Thoracic aorta (tissue), 2 donors: Measurements from ENCODE around the gene ZSCAN25. TPM values are rescaled to one million over a fixed set of nuclear protein-coding genes. Genes with fewer than 3 reads are reported as not detected.
"Not testable (repeated sequence)": the region's sequence is repeated elsewhere in the genome, so short reads cannot be mapped to it uniquely, and the experiment has no call there.

ENCODE experiments used
- ATAC-seq: fragments of 150-250 bp; one replicate; pipeline ENCODE4 v1.8.0; 2017; ENCODE audit warnings: low read depth; ENCODE audit not compliant: insufficient number of reproducible peaks, low FRiP score
- DNase-seq: peaks from one replicate; pipeline ENCODE4 v3.0.0-alpha.2; 2020; ENCODE audit warnings: low spot score
- H3K27ac ChIP-seq, 2 donors: fragments of 200-600 bp; sonication (generic); 1 replicate in 1 of 2; 2 replicates in 1 of 2; pipeline ENCODE4 v1.5.1; 2016; ENCODE audit warnings: mild to moderate bottlenecking in 2 of 2, moderate library complexity in 2 of 2
- H3K27me3 ChIP-seq: fragments of 200-600 bp; sonication (generic); replicated peaks from 2 replicates; pipeline ENCODE4 v1.6.0; 2016; ENCODE audit warnings: mild to moderate bottlenecking; ENCODE audit not compliant: insufficient read depth
- H3K36me3 ChIP-seq: fragments of 200-600 bp; sonication (generic); one replicate; pipeline ENCODE4 v1.5.1; 2016
- H3K4me1 ChIP-seq, 2 donors: fragments of 200-600 bp; sonication (generic); 1 replicate in 1 of 2; 2 replicates in 1 of 2; pipeline versions ENCODE4 v1.5.1 to v1.6.0; 2016; ENCODE audit warnings: low read depth in 2 of 2, mild to moderate bottlenecking in 1 of 2; ENCODE audit not compliant: control insufficient read depth in 1 of 2
- H3K4me3 ChIP-seq: fragments of 200-600 bp; sonication (generic); 2 replicates; pipeline ENCODE4 v1.5.1; 2016; ENCODE audit warnings: mild to moderate bottlenecking
- H3K9me3 ChIP-seq: fragments of 200-600 bp; sonication (generic); 2 replicates; pipeline ENCODE4 v1.5.1; 2016
- CTCF ChIP-seq: fragments of 200-600 bp; sonication (generic); IDR thresholded peaks from one replicate; pipeline ENCODE4 v1.5.1; 2019; ENCODE audit warnings: antibody characterized with exemption
- total RNA-seq, 2 donors: library from RNA; depleted of rRNA; stranded (reverse); fragments of >200 nt; gene quantifications; one replicate each; pipeline versions ENCODE4 v1.1.0 to v1.2.3, GENCODE V29; 2016

The ZSCAN25 gene
- total RNA-seq, 2 donors from 2014 or later = 13.4 to 21.7 TPM

- no peaks in the 10 kb centered on the region for H3K36me3 ChIP-seq
These were observed 37.3 kb upstream of the ZSCAN25 start for GRCh38 chr7:99579281-99579955.

GRCh38 chr7:99579956-99580777 is 36.6 kb upstream of the ZSCAN25 start:
- no peak overlapping the region for H3K27ac ChIP-seq
- DNase-seq = no peak
- no peaks in the 10 kb centered on the region for H3K36me3 ChIP-seq
- H3K4me1 ChIP-seq = peaks cover 0 to 11% of the 10 kb centered on the region in 2 donors
- no peaks in the 10 kb centered on the region for H3K9me3 ChIP-seq
- H3K4me3 ChIP-seq = peak overlapping the region; percentile 85
- no peaks in the 10 kb centered on the region for H3K27me3 ChIP-seq
- ATAC-seq = no peak
- TF ChIP-seq CTCF = peak; percentile 15

More at GRCh38 chr7:99579281-99579955, 37.3 kb upstream of the ZSCAN25 start:
- peaks cover 0 to 11% of the 10 kb centered on the region in 2 donors for H3K4me1 ChIP-seq
- ATAC-seq (no peak), DNase-seq (no peak)
- no peaks in the 10 kb centered on the region for H3K27me3 ChIP-seq
- H3K9me3 ChIP-seq = no peaks in the 10 kb centered on the region
- H3K27ac ChIP-seq = no peak overlapping the region
- no peak for TF ChIP-seq CTCF
- peak overlapping the region; percentile 85 for H3K4me3 ChIP-seq

- not testable (repeated sequence) for H3K36me3 ChIP-seq, ATAC-seq, H3K27me3 ChIP-seq, H3K9me3 ChIP-seq, H3K27ac ChIP-seq, DNase-seq
- Histone ChIP-seq H3K4me3 (peak overlapping the region; percentile 85), H3K4me1 (peaks cover 0 to 11% of the 10 kb centered on the region in 2 donors)
These were observed 35.9 kb upstream of the ZSCAN25 start for GRCh38 chr7:99580778-99581332.

GRCh38 chr7:99588868-99589267 is 27.9 kb upstream of the ZSCAN25 start:
- TF ChIP-seq CTCF = no peak
- Histone ChIP-seq H3K4me1 (no peaks in the 10 kb centered on the region), H3K4me3 (no peak overlapping the region), H3K27me3 (no peaks in the 10 kb centered on the region), H3K9me3 (no peaks in the 10 kb centered on the region), H3K27ac (no peak overlapping the region), H3K36me3 (no peaks in the 10 kb centered on the region)
- ATAC-seq = no peak
- DNase-seq = no peak

- ATAC-seq = no peak
- Histone ChIP-seq H3K9me3 (no peaks in the 10 kb centered on the region), H3K36me3 (no peaks in the 10 kb centered on the region), H3K4me1 (no peaks in the 10 kb centered on the region), H3K4me3 (no peak overlapping the region), H3K27me3 (no peaks in the 10 kb centered on the region), H3K27ac (no peak overlapping the region)
- no peak for TF ChIP-seq CTCF
- no peak for DNase-seq
These were observed 21.6 kb upstream of the ZSCAN25 start for GRCh38 chr7:99594948-99595745.
